Prostate gland (tissue), 2 donors: ENCODE results near the gene GLI2. TPM values are rescaled to one million over a fixed set of nuclear protein-coding genes. Genes with fewer than 3 reads are reported as not detected.
A peak's percentile ranks its signal among the peaks of the same experiment; 100 is the strongest.

ENCODE experiments used
- DNase-seq: peaks from one replicate; pipeline ENCODE4 v3.0.0-alpha.2; 2019; ENCODE audit warnings: low spot score
- H3K27ac ChIP-seq, 2 donors: fragments of 200-600 bp; sonication (generic); 2 replicates each; pipeline ENCODE4 v1.5.1; 2017 to 2019
- H3K27me3 ChIP-seq: fragments of 200-600 bp; sonication (generic); replicated peaks from 2 replicates; pipeline ENCODE4 v1.5.1; 2019; ENCODE audit not compliant: insufficient read depth
- H3K36me3 ChIP-seq, 2 donors: fragments of 200-600 bp; sonication (generic); 1 replicate in 1 of 2; 2 replicates in 1 of 2; pipeline versions ENCODE4 v1.5.1 to v1.8.1; 2017 to 2019
- H3K4me1 ChIP-seq: fragments of 200-600 bp; sonication (generic); replicated peaks from 2 replicates; pipeline ENCODE4 v1.5.1; 2019
- H3K4me3 ChIP-seq, 2 donors: fragments of 200-600 bp; sonication (generic); 2 replicates each; pipeline ENCODE4 v1.5.1; 2017 to 2019
- H3K9me3 ChIP-seq: fragments of 200-600 bp; sonication (generic); 2 replicates; pipeline ENCODE4 v1.5.1; 2017
- CTCF ChIP-seq, 4 experiments: fragments of 200-600 bp in 2 of 4; fragments of 450-650 bp in 2 of 4; sonication (generic) in 2 of 4; IDR thresholded peaks; 1 replicate in 3 of 4; 2 replicates in 1 of 4; pipeline ENCODE4 v1.5.1; 2016 to 2019; ENCODE audit warnings: antibody characterized with exemption in 4 of 4, mild to moderate bottlenecking in 2 of 4, moderate library complexity in 2 of 4
- POLR2A ChIP-seq: fragments of 450-650 bp; IDR thresholded peaks from one replicate; pipeline ENCODE4 v1.6.1; 2016; ENCODE audit warnings: antibody characterized with exemption, mild to moderate bottlenecking
- POLR2AphosphoS5 ChIP-seq: sonication (generic); formaldehyde crosslinking; IDR thresholded peaks from one replicate; pipeline ENCODE4 v1.6.1; 2017; ENCODE audit warnings: antibody characterized with exemption
- WGBS: methylation state at CpG from one replicate; pipeline ENCODE4 v1.1.5; 2018; 5-methylcytosine and 5-hydroxymethylcytosine counted together
- intact Hi-C: fragments of 100-400 bp; cut with DNase I; formaldehyde crosslinking; loops from one replicate; pipeline ENCODE4 v1.14.2; 2022
- total RNA-seq, 2 donors: library from RNA; depleted of rRNA; stranded (reverse); fragments of >200 nt; gene quantifications; one replicate each; pipeline ENCODE4 v1.1.0, GENCODE V29; 2016

GLI2 gene
- total RNA-seq, 2 donors from 2014 or later, result 3.8 to 16.4 TPM

GRCh38 chr2:120764991-120765677 is 29.5 kb downstream of the GLI2 start:
- Histone ChIP-seq H3K36me3 (no peaks in the 10 kb centered on the region), H3K4me3 (no peak overlapping the region), H3K9me3 (no peaks in the 10 kb centered on the region), H3K27ac (peak overlapping the region; percentile 10 to 38), H3K27me3 (no peaks in the 10 kb centered on the region), H3K4me1 (no peaks in the 10 kb centered on the region)
- 60% methylated on average over 10 of the region's 11 CpGs for WGBS
- intact Hi-C loops, result no loop called here
- TF ChIP-seq CTCF (IDR thresholded peaks at IDR 0.05) (no peak), POLR2A (no peak), POLR2AphosphoS5 (no peak)
- no peak for DNase-seq

GRCh38 chr2:120765678-120766469 is 30.2 kb downstream of the GLI2 start:
- intact Hi-C loops, result no loop called here
- H3K4me1 ChIP-seq, result no peaks in the 10 kb centered on the region
- DNase-seq, result no peak

GRCh38 chr2:120766470-120767351 is 31.0 kb downstream of the GLI2 start:
- no peak for DNase-seq
- intact Hi-C loops, result no loop called here
- Histone ChIP-seq H3K36me3 (no peaks in the 10 kb centered on the region), H3K4me3 (no peak overlapping the region), H3K27me3 (no peaks in the 10 kb centered on the region), H3K9me3 (no peaks in the 10 kb centered on the region), H3K27ac (peak overlapping the region; percentile 38 to 54), H3K4me1 (no peaks in the 10 kb centered on the region)
- 88% methylated on average over 14 of the region's 14 CpGs for WGBS
- TF ChIP-seq POLR2AphosphoS5, result no peak
- no peak for TF ChIP-seq CTCF (IDR thresholded peaks at IDR 0.05)
- no peak for TF ChIP-seq POLR2A

More at GRCh38 chr2:120765678-120766469, 30.2 kb downstream of the GLI2 start:
- H3K27ac ChIP-seq, result peak overlapping the region; percentile 38 to 54
- TF ChIP-seq POLR2AphosphoS5 (no peak), CTCF (IDR thresholded peaks at IDR 0.05) (no peak), POLR2A (no peak)
- no peaks in the 10 kb centered on the region for H3K27me3 ChIP-seq
- no peak overlapping the region for H3K4me3 ChIP-seq
- H3K9me3 ChIP-seq, result no peaks in the 10 kb centered on the region
- 51% methylated on average over 27 of the region's 27 CpGs for WGBS
- H3K36me3 ChIP-seq, result no peaks in the 10 kb centered on the region

GRCh38 chr2:120767486-120768005 is 31.9 kb downstream of the GLI2 start:
- Histone ChIP-seq H3K9me3 (no peaks in the 10 kb centered on the region), H3K27ac (no peak overlapping the region)
- WGBS, result 87% methylated on average over 10 of the region's 10 CpGs

More at GRCh38 chr2:120767486-120768005, 31.9 kb downstream of the GLI2 start:
- no peaks in the 10 kb centered on the region for H3K27me3 ChIP-seq
- DNase-seq, result no peak
- intact Hi-C loops, result no loop called here
- H3K36me3 ChIP-seq, result no peaks in the 10 kb centered on the region
- no peaks in the 10 kb centered on the region for H3K4me1 ChIP-seq
- no peak for TF ChIP-seq CTCF (IDR thresholded peaks at IDR 0.05)
- TF ChIP-seq POLR2A, result no peak
- no peak for TF ChIP-seq POLR2AphosphoS5
- no peak overlapping the region for H3K4me3 ChIP-seq
